ENCODE results near the gene OR6C65.
"Not testable (repeated sequence)": the region's sequence is repeated elsewhere in the genome, so short reads cannot be mapped to it uniquely, and the experiment has no call there.

The OR6C65 gene

GRCh38 chr12:55441233-55441632 is 40.9 kb downstream of the OR6C65 start:
- DNase-seq; in situ Hi-C loops (cut with MboI; ENCODE audit: low pct_unique_long_range_greater_than_20kb, low sequenced_read_pairs): not testable (repeated sequence)

GRCh38 chr12:55443776-55444175 is 43.4 kb downstream of the OR6C65 start, which contains the start of gene OR6C2:
OR6C2 (plus strand) TSS chr12:55444076; CDS start chr12:55452214, 8,138 bp downstream.
- in situ Hi-C loops (cut with MboI; ENCODE audit: low pct_unique_long_range_greater_than_20kb, low sequenced_read_pairs), result no loop called here

GRCh38 chr12:55445357-55445756 is 45.0 kb downstream of the OR6C65 start:
- no peak for DNase-seq
- in situ Hi-C loops (cut with MboI; ENCODE audit: low pct_unique_long_range_greater_than_20kb, low sequenced_read_pairs), result no loop called here

More at GRCh38 chr12:55443776-55444175, 43.4 kb downstream of the OR6C65 start, which contains the start of gene OR6C2:
- DNase-seq, result peak; percentile 38

GRCh38 chr12:55446326-55446725 is 46.0 kb downstream of the OR6C65 start:
- DNase-seq, result peak; percentile 70
- in situ Hi-C loops (cut with MboI; ENCODE audit: low pct_unique_long_range_greater_than_20kb, low sequenced_read_pairs), result no loop called here

- no peak for DNase-seq
- in situ Hi-C loops (cut with MboI; ENCODE audit: low pct_unique_long_range_greater_than_20kb, low sequenced_read_pairs), result no loop called here
Observed at GRCh38 chr12:55448825-55449224, 48.5 kb downstream of the OR6C65 start.

All from KBM-7 (cell line).